GM19193 (cell line): ENCODE data around the gene HS6ST1.

ENCODE experiments used
- POLR2A ChIP-seq: IDR thresholded peaks from 4 replicates; pipeline ENCODE4 v1.6.1; 2011; ENCODE audit not compliant: insufficient read depth, insufficient read length; ENCODE audit errors: extremely low read depth

The HS6ST1 gene

DNA sequence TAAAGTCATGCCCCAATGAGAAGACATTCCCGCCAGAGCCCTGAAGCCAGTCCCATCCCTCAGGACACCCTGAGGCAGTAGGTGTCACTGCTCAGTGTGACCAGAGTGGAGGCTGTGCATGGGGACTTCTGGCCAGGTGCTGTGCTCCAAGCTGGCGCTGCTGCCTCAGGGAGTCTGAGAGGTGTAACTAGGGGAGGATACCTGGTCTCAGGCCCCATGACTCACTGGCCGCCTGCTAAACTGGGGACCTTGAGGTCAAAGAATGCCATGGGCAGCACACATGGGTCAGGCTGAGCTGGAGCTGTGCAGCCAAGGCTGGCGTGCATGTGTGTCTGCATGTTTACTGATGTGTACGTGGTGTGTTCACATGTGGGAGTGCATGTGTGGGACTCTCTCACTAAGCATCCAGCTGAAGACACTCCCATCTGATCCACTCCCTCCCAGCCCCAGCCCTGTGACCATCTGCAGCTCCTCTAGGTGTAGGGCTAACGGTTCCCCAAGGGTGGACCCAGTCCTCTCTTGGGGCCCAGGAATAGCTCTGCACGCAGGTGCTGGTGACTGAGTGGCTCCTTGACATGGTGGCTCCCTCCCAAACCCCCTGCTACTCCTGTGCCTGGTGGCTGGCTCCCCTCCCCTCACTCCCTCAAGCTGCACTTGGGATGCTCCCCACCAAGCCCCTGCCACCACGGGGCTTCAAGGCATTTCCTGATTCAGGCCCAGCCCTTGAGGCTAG, 16.5 kb downstream of the HS6ST1 start:
- no peak for TF ChIP-seq POLR2A

DNA sequence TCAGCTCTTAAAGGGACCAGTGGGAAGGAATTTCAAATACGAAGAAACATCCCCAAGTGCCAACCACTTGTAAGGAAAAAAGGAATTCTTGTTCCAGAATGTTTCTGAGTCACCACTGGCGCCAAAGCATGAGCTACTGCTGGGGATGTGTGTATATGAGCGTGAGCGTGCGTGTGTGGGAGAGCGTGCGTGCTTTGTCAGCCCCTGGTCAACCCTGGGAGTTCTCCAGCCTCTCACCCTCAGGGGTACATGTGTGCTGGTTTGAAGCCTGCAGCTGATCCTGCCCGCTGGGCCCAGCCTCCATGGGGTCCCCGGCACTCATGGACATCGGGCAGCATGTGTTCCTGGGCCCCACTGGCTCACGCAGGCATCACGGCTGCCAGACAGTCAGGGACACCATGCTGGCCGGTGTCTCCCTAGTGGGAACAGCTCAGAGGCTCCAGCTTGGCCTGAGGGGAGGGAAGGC, 17.1 kb downstream of the HS6ST1 start:
- TF ChIP-seq POLR2A: no peak

GRCh38 chr2:128301021-128301420, 17.6 kb downstream of the HS6ST1 start:
- no peak for TF ChIP-seq POLR2A

DNA sequence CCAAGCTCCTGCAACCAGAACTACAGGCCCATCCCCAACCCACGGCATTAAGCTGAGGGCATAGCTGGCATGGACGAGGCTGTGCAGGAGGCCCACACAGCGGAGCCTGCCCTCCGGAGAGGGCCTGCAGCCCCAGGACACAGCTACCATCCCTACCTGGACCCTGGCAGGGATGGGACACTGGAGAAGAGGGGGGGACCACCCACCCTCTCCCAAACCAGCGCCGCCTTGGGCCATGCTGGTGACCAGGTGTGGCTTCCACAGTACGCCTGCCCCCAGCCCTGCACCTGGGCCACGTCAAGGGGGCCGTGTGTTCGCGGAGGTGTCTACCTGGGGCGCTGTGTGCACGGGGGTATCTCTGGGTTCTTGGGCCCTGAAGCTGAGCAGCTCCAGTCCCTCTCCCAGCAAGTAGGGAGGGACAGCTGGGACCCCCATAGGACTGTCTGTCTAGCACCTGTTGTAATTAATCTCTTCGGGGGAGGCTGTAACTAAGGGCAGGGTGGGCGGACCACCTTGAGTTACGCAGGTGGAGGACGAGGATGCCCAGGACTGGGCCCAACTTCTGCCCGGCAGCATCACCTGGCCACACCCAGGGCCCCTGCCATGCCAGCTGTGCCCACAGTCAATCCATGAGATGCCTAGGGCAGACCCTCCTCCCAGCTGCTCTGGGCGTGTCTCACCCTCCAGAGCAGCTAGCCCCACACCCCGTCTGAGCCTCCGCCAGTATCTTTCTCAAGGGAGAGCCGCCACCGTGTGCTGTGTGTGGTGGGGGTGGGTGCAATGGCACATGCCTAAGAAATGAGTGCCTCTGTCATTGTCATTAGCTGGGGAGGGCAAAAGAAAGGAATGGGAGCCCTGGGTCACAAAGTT, 18.3 kb downstream of the HS6ST1 start:
- TF ChIP-seq POLR2A: no peak

DNA sequence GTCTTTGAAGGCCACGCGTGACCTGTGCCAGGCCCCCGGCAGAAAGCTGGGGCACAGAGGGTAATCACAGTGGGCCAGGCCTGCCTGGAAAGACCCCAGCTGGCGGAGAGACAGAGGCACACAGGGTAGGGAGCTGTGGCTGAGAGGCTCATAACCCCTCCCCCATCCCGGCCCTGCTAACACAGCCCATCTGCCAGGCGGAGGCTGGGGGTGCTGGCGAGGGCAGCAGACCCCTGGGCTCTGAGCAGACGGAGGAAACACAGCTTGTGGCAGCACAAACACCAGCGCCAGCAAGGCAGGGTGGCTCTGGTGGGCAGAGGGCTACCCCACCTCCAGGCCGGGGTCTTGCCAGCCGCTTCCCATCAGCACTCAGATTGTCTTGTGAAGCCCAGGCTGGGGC, 19.0 kb downstream of the HS6ST1 start:
- no peak for TF ChIP-seq POLR2A

- no peak for TF ChIP-seq POLR2A
Observed at GRCh38 chr2:128298846-128299507, 19.7 kb downstream of the HS6ST1 start.

DNA sequence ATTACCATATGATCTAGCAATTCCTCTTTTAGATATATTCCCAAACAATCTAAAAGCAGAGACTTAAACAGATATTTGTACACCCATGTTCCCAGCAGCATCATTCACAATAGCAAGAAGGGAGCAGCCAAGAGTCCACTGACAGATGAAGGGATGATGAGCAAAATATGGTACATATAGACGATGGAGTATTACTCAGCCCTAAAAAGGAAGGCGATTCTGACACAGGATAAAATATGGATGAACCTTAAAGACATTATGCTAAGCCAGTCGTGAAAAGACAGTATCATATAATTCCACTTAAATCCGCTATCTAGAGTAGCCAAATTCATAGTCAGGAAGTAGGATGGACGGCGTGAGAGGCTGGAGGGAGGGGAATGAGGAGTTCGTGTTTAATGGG, 20.4 kb downstream of the HS6ST1 start:
- TF ChIP-seq POLR2A: no peak

DNA sequence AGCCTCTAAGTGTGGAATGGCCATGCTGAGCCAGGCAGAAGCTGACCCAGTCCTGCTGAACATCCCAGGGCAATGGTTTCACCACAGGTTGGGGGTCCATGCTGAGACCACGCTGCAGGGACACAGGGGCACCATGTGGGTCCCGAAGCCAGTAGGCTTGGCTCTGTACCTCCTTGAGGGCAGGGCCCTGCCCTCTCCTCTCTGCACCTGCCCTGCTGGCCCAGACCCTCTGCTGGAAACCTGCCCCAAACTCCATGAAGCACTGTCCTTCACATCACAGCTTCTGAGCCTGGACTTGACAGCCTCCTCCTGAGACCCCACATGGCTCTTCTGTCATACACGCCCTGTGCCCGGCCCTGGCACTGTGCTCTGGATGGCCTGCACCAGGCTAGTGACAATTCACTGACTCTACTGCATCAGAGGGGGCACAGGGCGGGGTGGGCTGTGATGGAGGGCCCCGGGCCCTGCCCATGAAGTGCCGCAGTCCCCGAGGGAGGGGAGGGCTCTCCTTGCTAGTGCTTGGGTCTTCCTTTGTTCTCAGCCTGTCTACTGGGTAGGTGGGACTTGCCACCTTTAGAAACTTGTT, 24.7 kb downstream of the HS6ST1 start:
- TF ChIP-seq POLR2A: no peak

- TF ChIP-seq POLR2A: no peak
Observed at GRCh38 chr2:128293426-128293755, 25.3 kb downstream of the HS6ST1 start.

GRCh38 chr2:128292599-128293425, 25.9 kb downstream of the HS6ST1 start:
- TF ChIP-seq POLR2A: no peak

- no peak for TF ChIP-seq POLR2A
Observed at GRCh38 chr2:128291844-128292598, 26.6 kb downstream of the HS6ST1 start.

DNA sequence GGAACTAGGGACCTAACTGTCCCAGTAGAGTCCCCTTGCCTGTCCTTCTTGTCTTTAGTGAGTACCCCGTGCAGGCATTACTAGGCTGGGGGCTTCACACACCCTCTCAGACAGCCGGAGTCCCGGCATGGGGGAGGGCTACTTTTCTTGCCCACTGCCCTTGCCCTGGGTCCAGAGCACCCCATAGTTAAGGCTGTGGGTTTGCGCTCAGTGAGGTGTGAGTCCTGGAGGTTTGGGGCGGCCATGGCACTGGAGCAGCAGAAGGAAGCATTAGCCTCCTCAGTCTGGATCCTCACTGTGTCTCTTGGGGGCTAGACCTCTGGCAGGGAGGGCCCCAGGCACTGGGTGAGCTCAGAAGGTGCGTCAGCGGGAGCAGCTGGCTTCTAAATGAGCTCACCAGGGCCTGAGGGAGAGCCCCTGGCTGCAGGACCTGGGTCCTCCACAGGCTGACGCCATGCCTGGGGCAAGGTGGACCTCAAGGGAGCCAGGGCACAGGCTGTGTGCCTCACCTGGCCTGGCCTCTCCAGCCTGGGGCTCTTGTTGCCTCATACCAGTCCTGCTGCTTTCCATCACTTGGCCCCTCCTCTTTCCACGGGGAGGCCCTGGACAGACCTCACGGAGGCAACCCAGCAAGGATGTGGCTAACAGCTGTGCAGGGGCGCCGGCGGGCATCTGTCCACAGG, 27.4 kb downstream of the HS6ST1 start:
- no peak for TF ChIP-seq POLR2A

GRCh38 chr2:128290356-128290755, 28.3 kb downstream of the HS6ST1 start:
- TF ChIP-seq POLR2A: no peak

DNA sequence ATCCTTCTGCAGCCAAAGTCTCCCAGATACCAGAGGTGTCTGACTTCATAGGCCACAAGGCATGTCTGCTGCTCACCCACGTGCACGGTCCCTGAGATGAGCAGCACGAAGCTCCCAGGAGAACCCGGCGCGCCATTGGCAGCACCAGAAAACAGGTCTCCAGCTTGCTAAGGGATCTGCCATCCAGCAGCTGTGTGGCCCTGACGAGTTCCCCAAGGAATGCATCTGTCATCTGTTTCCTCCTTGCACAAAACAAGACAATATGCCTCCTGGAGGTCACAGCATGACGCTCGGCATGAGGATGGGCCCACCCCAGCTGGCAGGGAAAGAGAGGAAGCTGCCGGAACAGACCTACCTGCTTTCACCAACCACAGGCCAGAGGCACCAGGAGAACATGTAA, 29.2 kb downstream of the HS6ST1 start:
- no peak for TF ChIP-seq POLR2A

DNA sequence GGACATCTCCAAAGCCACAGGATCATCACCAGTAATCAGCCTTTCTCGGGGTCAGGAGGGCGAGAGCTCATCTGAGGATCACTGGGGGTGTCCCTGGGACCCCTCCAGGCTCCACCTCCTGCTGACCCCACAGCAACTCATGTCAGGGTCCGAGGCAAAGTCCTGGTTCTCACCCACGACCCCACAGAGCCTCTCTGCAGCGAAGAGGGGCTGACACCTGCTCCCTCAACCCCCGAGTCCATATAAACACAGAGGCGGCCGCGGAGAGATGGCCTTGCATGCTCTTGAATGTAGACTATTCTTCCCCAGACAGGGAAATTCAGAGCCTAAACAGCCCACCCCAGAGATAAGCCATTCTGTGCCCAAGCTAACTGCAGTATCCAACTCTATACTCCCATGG, 29.9 kb downstream of the HS6ST1 start:
- no peak for TF ChIP-seq POLR2A
